Lower leg skin (tissue), 3 donors: ENCODE data around the gene AKAP9.

Experiments used
- POLR2A ChIP-seq, 2 donors: fragments of 450-650 bp; IDR thresholded peaks; one replicate each; pipeline ENCODE4 v1.6.1; 2016 to 2017; ENCODE audit warnings: antibody characterized with exemption in 2 of 2, mild to moderate bottlenecking in 1 of 2, moderate library complexity in 1 of 2
- TF ChIP-seq, protein P1 (sequence below), 3 donors: fragments of 450-650 bp; IDR thresholded peaks; one replicate each; pipeline ENCODE4 v1.5.1; 2016; ENCODE audit warnings: antibody characterized with exemption in 3 of 3, mild to moderate bottlenecking in 3 of 3, moderate library complexity in 2 of 3

DNA sequence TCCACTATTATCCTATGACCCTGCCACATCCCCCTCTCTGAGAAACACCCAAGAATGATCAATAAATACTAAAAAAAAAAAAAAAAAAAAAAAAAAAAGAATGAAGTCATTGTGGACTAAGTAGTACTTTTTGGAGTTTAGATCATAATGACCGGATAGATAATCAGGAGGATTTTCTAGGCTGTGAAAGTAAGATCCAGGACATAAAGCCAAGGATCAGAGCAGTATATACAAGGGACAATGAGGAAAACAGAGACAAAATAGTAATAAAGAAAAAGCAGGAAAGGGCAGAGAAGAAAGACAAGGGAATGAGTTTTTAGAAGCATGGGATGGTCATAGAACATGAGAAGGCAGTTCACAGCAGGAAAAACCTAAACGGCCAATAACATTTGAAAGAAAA lies 87.6 kb downstream of the AKAP9 start:
- TF ChIP-seq, protein P1, sequence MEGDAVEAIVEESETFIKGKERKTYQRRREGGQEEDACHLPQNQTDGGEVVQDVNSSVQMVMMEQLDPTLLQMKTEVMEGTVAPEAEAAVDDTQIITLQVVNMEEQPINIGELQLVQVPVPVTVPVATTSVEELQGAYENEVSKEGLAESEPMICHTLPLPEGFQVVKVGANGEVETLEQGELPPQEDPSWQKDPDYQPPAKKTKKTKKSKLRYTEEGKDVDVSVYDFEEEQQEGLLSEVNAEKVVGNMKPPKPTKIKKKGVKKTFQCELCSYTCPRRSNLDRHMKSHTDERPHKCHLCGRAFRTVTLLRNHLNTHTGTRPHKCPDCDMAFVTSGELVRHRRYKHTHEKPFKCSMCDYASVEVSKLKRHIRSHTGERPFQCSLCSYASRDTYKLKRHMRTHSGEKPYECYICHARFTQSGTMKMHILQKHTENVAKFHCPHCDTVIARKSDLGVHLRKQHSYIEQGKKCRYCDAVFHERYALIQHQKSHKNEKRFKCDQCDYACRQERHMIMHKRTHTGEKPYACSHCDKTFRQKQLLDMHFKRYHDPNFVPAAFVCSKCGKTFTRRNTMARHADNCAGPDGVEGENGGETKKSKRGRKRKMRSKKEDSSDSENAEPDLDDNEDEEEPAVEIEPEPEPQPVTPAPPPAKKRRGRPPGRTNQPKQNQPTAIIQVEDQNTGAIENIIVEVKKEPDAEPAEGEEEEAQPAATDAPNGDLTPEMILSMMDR (IDR thresholded peaks at IDR 0.05): no peak
- no peak for TF ChIP-seq POLR2A (IDR thresholded peaks at IDR 0.05)
